Activated CD8-positive, alpha-beta memory T cell treated with anti-CD3 and anti-CD28 coated beads, Interleukin-2, amount 50 U/mL, for 1 hour (primary cell): Measurements from ENCODE around the gene SAP30L.

Experiments used
- DNase-seq: peaks from one replicate; pipeline ENCODE4 v3.0.0-alpha.2; 2020; ENCODE audit errors: extremely low read depth

The SAP30L gene

DNA sequence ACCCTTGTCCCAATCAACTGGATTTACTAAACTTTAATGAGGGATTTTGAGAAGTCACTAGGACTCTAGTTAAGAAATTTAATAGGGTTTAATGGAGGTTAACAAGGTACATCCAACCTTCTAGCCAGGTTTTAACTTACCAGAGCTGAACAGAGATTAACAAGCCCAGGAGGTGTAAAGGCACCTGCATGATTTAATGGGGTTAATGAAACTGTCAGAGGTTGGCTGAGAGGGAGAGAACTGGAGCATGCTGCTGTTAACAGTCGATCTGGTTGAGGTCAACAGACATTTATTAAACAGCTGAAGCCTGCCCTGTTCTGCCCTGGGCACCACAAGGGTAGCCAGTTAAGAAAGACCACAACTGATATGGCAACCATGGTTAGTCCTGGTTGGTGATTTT is 18.6 kb downstream of the SAP30L start:
- no peak for DNase-seq

DNA sequence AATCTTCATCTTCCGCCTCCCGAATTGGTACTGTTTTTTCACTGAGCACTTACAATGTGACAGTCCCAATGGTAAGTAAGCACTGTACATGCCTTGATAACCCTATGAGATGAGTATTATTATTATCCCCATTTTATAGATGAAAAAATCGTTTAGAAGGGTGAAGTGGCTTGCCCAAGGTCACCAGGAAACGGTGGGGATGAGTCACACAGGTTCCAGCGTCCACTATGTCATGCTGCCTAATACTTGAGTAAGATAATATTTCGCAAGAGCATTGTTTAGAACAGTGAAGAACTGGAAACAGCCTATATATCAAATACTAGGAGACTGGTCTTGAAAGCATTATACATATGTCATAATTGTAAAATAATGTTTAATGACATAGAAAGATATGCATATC is 19.4 kb downstream of the SAP30L start:
- DNase-seq, result no peak

DNA sequence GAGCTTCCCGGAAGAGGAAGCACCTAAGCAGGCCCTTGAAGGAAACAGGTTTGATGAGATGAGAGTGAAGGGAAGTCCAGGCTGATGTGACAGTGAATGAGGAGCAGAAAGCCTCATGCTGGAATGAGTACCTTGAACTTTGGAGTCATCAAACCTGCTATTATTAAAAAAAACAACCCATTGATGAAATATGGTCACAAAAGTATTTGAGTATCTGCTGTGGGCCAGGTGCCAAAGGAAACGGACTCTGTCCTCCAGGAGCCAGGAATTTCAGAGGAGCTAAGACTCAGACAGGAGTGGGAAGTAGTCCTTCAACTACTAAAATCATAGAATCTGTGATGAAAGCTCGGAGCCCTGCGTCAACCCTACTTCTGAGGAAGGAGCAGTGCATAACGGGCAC is 20.4 kb downstream of the SAP30L start:
- DNase-seq, result no peak

DNA sequence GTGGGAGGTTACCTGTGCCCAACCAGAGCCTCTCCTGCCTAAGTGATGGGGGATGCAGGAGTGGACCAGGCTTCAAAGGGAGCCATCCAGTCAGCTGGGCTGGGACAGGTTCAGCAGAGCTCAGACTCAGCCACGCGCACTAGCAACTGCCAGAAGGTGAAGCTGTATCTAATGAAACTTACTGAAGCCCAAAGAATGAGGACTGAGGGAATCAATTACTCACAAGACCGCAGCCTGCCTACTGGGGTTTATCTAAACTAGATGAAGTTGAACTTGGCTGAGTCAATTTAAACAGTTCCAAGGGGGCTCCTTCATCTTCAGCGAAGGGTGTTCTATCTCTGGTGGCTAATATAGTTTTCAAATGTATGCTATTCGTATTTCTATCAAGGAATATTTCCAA is 20.9 kb downstream of the SAP30L start:
- no peak for DNase-seq

DNA sequence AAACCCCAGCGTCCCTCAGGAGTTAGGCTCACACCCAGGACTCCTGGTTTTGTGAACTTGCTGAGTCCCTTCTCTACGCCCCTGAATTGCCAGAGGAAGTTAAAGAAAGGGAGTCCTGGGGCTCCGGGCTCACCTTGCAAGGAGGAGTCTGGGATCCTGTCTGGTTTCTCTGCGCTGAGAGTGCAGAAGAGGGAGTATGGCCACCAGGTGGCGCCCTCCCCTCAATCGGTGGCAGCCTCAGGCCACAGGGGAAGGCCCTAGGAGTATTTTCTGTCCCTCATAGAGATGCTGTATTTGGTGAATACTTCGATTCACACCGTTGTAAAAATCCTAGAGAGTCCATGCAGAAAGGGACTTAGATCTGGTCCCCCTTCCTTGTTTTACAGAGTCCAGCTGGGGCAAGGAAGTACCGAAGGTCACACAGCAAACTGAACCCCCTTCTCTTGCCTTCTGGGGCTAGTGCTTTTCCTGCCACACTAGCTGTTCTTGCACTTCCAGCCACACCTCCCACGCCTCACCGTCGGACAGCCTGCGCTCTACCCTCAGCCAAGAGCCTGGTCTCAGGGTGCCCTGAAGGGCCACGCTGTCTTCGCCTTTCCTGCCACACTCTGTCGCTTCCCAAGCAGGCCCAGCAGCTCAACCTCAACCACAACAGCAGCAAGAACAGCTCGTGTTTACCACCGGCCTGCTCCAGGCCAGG is 22.0 kb downstream of the SAP30L start:
- no peak for DNase-seq

DNA sequence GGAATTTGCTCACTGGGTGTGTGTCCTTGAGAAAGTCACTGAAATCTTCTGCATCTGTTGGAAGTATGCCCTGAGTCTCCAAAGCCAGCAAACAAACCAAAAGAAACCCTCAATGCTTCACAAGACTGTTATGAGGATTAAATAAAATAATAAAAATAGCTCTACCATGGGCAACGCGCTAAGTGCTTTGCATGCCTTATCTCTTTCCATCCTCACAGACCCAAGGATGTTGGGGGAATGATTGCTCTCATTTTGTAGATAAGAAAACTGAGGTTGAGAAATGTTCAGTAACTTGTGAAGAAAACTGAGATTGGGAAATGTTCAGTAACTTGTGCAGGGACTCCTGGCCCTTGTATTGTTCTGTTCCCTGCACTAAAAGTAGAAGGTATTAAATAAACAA is 24.3 kb downstream of the SAP30L start:
- DNase-seq, result no peak

DNA sequence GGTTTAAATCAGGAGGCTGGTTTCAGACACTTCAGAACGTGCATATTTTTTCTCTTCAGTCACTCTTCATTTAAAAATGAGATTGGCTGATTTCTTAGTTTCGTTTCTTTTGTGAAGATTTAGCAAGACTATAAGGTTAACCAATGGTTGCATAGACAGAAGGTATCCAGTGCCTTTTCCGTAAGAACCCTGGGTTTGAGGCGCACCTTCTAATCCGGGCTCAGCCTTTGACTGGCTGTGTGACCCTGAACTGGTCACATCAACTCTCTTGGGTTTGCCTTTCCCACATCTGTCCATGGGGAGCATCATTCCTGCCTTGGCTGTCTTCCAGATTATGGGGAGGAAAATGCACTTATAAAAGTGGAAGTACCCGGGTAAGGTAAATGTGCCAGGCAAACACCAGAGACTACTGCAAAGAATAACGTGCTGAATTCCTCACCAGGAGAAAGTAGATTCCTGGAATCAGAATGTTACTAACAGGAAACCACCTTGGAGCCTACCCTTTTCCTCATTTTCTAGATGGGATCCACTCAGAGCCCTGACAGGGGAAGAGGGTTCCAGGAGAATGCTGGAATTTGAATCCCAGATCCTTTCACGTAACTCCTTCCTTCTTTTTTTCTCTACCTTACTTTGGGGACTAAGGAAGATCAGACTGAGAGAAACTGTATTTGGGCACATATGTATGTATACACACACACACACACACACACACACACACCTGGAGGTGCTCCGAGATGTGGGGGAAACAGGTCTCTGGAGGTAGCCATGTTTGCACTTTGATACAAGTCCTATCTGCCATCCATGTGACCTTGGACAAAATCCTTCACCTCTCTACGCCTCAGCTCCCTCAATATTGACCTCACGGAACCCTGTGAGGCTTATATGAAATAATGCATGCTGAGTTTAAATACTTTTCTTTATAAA is 25.4 kb downstream of the SAP30L start:
- no peak for DNase-seq

DNA sequence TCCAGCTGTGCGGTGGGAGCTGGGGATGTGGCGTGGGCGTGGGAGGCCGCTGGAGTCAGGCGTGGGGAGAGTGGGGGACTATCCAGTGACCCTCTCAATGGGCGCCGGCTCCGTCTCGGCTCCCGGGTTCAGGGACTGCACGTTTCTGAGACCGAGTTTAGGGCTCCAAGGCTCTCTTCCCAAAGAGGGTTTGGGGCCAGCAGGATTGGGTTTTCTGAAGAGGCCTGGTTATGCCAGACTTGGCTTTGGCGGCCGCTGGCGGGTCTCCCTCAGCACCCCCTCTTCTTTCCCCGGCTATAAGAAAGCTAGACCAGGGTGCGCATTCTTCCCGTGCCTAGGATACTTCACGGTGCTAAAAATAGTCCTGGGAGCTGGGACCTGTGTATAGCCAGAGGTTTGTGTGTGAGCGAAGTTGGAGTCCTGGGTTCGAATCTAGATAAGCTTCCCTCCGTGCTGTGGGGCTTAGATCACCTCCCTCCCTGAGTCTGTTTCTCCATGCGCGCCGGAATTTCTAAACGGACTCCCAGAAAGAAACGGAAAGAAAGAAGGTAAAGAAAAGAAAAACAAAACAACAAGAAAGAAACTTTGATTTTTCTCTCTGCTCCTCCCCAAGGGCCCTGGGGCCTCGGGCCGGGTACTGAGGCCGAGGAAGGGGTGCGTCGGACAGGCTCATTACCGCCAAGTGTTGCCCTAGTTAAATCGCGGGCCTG is 27.2 kb downstream of the SAP30L start:
- DNase-seq, result no peak

DNA sequence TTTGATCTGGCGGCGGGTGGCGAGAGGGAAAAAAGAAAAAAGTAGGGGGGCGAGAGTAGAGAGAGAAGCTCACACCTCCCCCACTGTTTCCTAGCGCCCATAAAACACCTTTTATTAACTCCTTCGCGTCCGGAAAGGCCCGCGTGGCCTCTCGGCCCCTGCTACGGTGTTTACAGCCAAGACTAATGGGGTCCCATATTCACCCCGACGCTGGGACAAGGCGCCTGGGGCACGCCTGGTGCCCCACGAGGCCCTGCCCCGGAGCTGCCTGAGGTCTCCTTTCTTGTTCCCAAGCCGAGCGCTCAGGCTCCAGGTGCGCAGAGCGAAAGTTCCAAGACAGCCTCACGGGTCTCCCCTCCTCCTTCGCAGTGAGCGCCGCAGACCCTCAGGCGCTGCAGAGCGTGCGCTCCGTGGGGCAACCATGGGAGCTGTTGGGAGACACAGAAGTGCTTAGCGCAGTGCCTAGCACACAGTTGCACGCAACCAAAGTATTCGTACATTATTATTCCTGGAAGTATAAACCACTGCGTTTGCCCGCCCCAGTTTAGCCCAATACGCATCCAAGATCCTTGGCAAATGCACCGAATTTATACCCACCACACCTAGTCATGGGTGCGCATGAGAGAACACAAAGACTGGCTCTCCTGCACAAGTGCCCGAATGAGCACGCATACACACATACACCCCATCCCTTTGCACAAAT is 27.9 kb downstream of the SAP30L start:
- DNase-seq, result no peak

DNA sequence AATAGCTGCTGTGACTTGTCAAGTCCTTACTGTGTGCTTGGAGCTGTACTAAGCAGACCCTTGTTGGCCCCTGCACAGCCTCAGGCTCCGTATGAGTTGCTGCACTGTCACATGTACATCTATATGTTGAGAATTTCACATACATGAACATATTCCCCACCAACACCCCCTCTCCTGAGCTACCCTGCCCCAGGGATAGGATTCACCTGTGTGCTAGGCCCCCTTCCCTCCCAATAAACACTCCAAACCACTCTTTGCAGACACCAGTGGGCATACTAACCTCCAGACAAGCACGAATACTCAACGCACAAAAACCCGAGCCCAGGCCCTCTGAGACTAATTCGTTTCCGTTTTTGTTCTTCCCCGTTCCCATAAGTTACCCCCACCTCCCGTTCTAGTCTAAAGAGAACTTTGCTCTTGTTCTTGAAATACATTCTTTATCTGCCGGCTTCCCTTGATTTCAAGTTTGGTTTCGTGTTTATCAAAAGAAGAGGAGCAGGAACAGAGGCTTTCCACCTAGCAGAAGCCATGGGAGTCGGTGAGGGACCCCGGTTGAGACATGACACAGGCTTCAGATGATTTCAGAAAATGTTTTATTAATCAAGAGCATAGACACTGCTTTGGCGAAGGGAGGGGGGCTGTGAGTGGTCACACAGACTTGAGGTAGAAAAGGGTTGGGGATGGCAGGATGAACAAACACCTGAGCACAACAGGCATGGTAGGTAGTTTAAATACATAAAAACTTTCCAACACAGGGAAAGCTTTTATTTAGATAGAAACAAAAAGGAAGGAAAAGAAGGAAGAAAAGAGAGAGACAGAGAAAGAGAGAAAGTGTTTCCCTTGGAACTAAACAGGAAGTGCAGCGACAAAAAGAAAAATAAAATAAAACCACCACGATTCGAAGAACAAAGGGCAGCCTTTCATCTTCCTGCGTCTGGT is 28.9 kb downstream of the SAP30L start:
- no peak for DNase-seq

DNA sequence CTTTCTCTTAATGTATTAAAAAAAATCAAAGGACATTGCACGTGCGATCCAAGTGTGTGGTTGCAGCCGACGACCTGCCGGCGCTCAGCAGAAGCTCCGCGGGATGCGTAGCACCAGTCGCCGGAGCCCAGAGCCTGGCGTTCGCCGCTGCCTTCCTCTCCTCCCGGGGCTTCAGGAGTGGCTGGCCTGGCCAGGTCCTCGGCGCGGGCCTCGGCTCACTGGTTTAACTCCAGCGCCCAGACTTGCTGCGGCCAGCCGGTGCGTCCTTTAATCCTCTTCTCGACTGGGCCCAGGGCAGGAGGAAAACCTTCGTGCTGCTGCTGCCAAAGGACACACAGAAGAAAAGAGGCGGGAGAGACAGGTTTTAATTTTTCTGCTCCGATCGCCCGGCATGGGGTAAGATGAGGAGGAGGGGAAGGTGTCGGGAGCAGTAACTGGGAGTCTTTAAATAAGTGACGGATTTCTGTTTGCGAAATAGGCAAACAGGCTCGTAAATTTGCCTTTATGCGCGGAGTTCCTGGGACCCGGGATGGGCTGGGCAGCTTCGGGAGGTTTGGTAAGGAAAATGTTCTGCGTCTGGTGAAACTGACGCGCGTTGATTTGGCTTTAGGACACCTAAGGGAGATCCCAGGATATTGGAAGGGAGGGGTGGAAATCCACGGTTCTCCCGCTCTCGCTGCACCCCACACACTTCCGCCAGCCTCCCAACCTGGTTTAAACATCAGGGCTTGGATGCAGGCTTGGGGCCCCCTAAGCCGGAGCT is 30.0 kb downstream of the SAP30L start:
- no peak for DNase-seq

DNA sequence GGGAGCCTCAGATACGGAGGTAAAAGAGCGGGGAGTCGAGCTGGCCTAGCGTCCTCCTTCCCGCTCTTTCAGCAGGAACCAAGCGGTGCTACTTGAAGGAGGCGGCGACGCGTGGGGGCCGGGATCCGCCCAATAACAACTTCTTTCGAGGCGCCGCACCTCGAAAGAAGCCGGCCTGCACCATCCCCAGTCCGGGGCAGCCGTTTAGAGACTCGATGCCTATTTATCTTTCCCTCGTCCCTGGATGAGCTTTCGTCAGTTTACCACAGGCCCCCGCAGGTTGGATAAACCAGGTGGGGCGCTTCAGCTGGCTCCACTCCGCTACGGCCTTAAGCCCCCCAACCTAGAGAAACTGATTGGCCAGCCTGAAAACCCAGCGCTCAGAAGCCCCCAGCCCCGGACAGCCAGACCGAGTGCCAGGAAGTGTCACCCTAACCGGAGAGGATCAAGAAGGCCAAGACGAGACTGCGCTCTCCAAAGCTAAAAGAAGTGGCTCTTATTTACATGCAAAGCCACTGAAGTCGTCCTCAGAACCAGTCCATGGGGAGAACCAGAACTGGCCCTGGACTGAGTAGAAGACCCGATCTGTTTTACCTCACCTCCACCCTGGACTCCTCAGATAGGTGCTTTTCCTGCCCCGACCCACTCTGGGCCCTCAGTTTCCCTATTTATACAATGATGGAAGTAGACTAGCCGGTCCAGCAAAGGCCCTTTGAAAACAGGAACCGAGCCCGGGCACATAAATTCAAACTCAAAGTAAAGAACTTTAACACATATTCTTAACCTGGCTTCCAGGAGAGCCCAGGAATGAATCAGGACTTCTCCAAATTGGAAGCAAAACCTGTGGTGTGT is 30.8 kb downstream of the SAP30L start:
- DNase-seq, result no peak

DNA sequence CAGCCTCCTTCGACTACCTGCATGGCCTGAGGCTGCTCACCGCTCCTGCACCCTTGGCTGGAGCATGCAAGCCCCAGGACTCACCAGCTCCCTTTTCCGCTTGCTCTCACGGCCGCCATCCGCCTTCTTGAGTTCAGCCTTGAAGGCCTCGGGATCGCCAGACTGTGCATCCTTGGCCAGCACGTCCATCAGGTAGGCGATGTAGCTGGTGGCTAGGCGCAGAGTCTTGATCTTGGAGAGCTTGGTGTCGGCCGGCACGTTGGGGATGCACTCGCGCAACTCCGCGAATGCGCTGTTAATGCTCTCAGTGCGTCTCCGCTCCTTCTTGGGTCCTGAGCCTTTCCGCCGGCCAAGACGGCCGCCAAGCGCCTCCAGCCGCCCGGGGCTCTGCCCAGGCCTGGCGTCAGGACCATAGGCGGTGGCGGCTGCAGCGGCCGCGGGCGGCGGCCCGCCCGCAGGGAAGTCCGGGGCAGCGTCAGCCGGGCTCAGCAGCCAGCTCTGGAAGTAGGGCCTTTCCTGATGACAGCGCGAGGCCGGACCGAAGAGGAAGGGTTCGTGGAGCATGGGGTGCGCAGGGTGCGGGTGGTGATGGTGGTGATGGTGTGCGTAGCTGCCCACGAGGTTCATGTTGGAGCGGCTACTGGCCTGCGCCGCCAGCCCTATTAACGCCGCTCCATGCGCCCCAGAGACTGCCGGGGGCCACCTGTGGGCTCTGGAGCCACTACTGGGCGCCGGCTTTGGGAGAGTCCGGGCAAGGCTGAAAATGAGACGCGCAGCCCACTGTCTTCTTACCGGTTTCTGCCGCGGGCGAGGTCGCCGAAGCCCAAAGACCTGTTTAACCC is 31.8 kb downstream of the SAP30L start:
- no peak for DNase-seq

DNA sequence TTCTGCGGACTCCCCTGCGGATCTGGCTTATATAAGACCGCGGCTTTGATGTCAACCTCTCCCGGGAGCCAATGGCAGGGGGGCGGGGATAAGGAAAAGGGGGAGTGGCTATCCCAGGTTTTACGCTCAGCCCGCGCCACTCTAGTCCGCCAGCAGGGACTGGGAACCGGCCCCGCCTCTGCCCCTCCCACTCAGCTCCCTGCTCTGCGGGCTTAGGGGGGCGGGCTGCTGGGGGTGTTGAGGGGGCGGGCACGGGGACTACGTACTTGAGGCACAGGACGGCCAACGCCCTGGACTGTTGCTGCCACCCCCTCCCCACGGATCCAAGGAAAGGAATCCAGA is 32.4 kb downstream of the SAP30L start, which contains the start of gene HAND1:
TSS of gene HAND1 (minus strand) at position 4 of the 342 bp plus-strand sequence. CDS start 219 bp downstream, outside the sequence.
- no peak for DNase-seq

DNA sequence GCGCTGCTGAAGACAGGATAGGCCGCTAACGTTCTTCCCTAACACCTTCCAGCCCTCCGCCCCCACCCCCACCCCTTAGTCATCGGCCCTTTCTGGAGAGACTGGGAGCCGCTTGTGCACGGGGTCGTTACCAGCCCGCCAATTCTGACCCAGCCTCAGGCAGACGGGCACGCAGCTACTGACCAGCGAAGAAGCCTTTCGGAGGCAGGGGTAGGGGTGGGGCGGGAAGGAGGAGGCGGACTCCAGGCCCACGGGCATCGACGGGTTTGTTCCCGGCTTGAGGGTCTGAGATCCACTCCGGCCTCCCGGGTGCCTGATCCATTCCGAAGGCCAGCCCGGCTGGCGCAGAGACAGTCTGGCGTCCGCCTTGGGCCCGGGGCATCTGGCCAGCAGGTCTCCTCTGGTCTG is 33.0 kb downstream of the SAP30L start:
- no peak for DNase-seq

DNA sequence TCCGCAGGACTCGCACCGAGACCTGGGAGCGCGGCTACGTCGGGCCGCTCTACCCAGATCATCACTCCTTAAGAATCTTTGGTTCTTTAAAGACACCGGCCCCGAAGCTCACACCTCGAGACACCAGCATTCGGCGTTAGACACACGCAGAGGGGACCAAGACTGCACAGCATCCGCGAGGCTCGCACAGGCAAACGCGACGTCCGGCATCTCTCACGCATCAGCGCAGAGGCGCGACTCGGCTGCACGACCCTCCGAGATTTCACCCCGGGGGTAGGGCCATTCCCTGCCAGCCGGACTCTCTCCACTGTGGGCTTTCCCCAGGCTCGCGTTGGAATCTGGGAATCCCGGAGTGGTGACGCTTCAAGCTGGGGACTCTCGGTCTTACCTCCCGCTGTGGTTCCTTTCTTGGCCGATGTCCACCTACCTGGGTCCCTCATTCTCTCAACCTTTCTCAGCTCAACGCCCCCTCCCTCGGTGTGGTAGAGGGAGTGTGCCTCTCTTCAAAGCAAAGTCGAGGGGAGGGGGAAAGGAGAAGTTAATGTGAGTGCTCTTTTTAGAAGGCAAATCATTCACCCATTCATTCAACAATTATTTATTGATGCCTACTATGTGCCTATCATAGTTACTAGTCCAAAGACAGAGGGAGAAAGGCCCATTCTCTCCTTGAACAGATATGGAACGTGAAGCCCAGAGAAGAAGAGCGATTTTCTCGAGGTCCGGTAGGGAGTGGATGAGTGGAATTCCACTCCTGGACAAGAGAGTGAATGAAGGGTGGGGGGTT is 33.6 kb downstream of the SAP30L start:
- DNase-seq, result no peak
